Adrenal gland (tissue), 5 donors: ENCODE results near the gene OAS2.
A peak's percentile ranks its signal among the peaks of the same experiment; 100 is the strongest.

Experiments used
- CTCF ChIP-seq, 6 experiments: fragments of 450-650 bp in 4 of 6; fragments of 200-600 bp in 2 of 6; sonication (generic) in 1 of 6; IDR thresholded peaks; 1 replicate in 5 of 6; 2 replicates in 1 of 6; pipeline versions ENCODE4 v1.5.1 to v1.8.0; 2016 to 2021; ENCODE audit warnings: antibody characterized with exemption in 6 of 6, mild to moderate bottlenecking in 2 of 6, moderate library complexity in 1 of 6
- POLR2A ChIP-seq, 2 donors: fragments of 450-650 bp; IDR thresholded peaks; one replicate each; pipeline ENCODE4 v1.6.1; 2017; ENCODE audit warnings: antibody characterized with exemption in 2 of 2, mild to moderate bottlenecking in 2 of 2, moderate library complexity in 1 of 2
- donor health status: DM: no; HTN: no; CAD: no.

DNA sequence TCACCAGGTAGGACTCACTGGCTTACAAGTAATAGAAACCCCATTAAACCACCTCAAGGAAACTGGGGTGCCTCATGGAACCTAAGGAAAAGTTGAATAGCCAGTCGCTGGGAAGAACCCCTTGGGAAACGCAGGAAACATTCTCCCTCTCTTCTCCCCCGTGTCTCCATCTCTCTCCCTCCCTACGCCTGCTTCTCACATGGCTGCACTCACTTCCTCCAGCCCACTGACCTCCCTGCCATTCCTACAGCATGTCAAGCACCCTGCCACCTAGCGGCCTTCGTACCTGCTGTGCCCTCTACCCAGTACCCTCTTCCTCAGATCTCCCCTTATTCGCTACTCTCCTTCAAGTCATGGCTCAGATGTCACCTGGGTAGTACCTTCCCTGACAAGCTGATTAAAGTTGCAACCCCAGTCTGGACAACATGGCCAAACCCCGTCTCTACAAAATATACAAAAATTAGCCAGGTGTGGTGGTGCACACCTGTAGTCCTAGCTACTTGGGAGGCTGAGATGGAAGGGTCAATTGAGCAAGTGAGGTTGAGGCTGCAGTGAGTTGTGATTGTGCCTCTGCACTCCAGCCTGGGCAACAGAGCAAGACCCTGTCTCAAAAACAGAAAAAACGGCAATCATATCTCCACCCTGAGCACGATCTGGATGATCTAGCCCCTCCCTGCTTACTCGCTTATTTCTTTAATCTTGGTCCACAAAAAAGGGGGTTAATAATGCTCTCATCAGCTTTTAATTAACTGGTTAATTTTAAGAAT is 71.8 kb downstream of the OAS2 start:
- TF ChIP-seq CTCF (IDR thresholded peaks at IDR 0.05) (peak in 1 of 6 experiments; percentile 12), POLR2A (IDR thresholded peaks at IDR 0.05) (no peak)
